HG02588 (cell line): ENCODE results near the gene AP1B1.
"Not testable (repeated sequence)": the region's sequence is repeated elsewhere in the genome, so short reads cannot be mapped to it uniquely, and the experiment has no call there.

Source experiments
- ATAC-seq: cut with Tn5 transposase; IDR thresholded peaks from one replicate; pipeline ENCODE4 v1.9.1; 2021; ENCODE audit warnings: mild to moderate bottlenecking, moderate library complexity; ENCODE audit not compliant: unreplicated experiment

AP1B1 gene

GRCh38 chr22:29387921-29388758, at the start of gene AP1B1:
Gene AP1B1, minus strand, starts transcription at chr22:29388570. Its CDS starts 21,327 bp downstream, at chr22:29367243.
- ATAC-seq: peak; percentile 83

GRCh38 chr22:29435236-29436136, 47.1 kb upstream of the AP1B1 start:
- ATAC-seq: no peak

GRCh38 chr22:29434288-29434687, 45.9 kb upstream of the AP1B1 start:
- no peak for ATAC-seq

- ATAC-seq: no peak
Observed at GRCh38 chr22:29433856-29434255, 45.5 kb upstream of the AP1B1 start.

GRCh38 chr22:29431986-29432385, 43.6 kb upstream of the AP1B1 start:
- ATAC-seq: no peak

GRCh38 chr22:29427176-29427760, 38.9 kb upstream of the AP1B1 start:
- ATAC-seq: no peak

GRCh38 chr22:29426476-29426875, 38.1 kb upstream of the AP1B1 start:
- ATAC-seq: no peak

- not testable (repeated sequence) for ATAC-seq
Observed at GRCh38 chr22:29418704-29419103, 30.3 kb upstream of the AP1B1 start.

- ATAC-seq: not testable (repeated sequence)
Observed at GRCh38 chr22:29414951-29415591, 26.7 kb upstream of the AP1B1 start.

GRCh38 chr22:29412772-29413171, 24.4 kb upstream of the AP1B1 start:
- ATAC-seq: not testable (repeated sequence)

GRCh38 chr22:29411569-29412211, 23.3 kb upstream of the AP1B1 start:
- ATAC-seq: not testable (repeated sequence)

GRCh38 chr22:29408940-29409339, 20.6 kb upstream of the AP1B1 start:
- ATAC-seq: no peak

- ATAC-seq: not testable (repeated sequence)
Observed at GRCh38 chr22:29401538-29401937, 13.2 kb upstream of the AP1B1 start.

- ATAC-seq: no peak
Observed at GRCh38 chr22:29400576-29400975, 12.2 kb upstream of the AP1B1 start.

GRCh38 chr22:29397791-29398190, 9.4 kb upstream of the AP1B1 start:
- ATAC-seq: no peak

GRCh38 chr22:29396126-29396525, 7.8 kb upstream of the AP1B1 start:
- ATAC-seq: no peak

GRCh38 chr22:29394931-29395581, 6.7 kb upstream of the AP1B1 start:
- ATAC-seq: no peak

- ATAC-seq: no peak
Observed at GRCh38 chr22:29393019-29393608, 4.7 kb upstream of the AP1B1 start.

- no peak for ATAC-seq
Observed at GRCh38 chr22:29391546-29391945, 3.2 kb upstream of the AP1B1 start.
